HFF-Myc (cell line): ENCODE results near the gene PRUNE1.

ENCODE experiments used
- DNase-seq: peaks from one replicate; pipeline ENCODE4 v3.0.0-alpha.2; 2011; ENCODE audit warnings: low read depth; ENCODE audit errors: extremely low read depth
- H3K4me3 ChIP-seq: replicated peaks from 2 replicates; pipeline ENCODE4 v1.5.1; 2011; ENCODE audit warnings: low read depth, mild to moderate bottlenecking, control low read depth, low read length
- TF ChIP-seq, protein P1 (sequence below): IDR thresholded peaks from 2 replicates; pipeline ENCODE4 v1.5.1; 2012; ENCODE audit warnings: mild to moderate bottlenecking, low read depth, low read length, control low read depth; ENCODE audit errors: missing control alignments

The PRUNE1 gene

DNA sequence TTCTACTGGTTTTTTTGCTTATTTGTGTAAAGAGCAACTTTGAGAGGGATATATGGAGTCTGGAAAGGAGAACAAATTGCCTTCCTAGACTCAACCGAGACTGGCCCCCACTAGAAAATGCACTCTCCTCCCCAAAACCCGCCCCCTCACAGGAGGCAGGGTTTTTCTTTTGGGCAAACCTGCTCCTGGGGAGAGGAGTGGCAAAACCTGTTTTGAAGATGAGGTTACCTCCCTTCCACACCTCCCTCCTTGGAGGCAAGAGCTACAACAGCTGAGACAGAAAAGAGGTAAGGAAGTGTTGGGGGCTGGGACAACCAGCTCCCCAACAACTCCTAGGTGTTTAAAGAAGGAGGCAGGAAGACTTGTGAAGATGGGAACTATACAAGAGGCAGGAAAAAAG is 28.1 kb downstream of the PRUNE1 start, which contains the start of gene BNIPL:
Gene BNIPL (plus strand): TSS at position 231 of the 400 bp plus-strand sequence. CDS start 140 bp downstream, at position 371.
- TF ChIP-seq, protein P1, sequence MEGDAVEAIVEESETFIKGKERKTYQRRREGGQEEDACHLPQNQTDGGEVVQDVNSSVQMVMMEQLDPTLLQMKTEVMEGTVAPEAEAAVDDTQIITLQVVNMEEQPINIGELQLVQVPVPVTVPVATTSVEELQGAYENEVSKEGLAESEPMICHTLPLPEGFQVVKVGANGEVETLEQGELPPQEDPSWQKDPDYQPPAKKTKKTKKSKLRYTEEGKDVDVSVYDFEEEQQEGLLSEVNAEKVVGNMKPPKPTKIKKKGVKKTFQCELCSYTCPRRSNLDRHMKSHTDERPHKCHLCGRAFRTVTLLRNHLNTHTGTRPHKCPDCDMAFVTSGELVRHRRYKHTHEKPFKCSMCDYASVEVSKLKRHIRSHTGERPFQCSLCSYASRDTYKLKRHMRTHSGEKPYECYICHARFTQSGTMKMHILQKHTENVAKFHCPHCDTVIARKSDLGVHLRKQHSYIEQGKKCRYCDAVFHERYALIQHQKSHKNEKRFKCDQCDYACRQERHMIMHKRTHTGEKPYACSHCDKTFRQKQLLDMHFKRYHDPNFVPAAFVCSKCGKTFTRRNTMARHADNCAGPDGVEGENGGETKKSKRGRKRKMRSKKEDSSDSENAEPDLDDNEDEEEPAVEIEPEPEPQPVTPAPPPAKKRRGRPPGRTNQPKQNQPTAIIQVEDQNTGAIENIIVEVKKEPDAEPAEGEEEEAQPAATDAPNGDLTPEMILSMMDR = no peak
- DNase-seq = no peak
- no peak within 1 kb of the TSS for H3K4me3 ChIP-seq

DNA sequence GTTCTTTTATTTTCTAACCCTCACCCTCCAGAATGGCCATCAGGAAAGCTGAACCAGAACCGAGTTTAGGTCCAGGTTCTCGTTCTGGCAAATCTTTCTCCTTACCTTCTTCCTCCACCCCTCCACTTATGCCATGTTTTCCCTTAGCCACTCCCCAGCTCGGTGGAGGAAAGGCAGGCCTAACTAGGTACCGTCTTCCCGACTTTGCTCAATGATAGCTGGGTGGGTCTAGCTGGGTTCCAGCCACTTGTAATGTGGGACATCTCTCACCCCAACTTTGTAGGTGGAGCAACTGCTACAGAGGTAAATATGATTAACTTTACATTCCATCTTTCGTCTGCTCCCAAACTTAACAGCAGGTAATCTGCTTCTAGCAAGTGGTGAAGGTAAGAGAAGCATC is 28.8 kb downstream of the PRUNE1 start:
- H3K4me3 ChIP-seq = no peak overlapping the region
- no peak for DNase-seq
- TF ChIP-seq, protein P1 = no peak

DNA sequence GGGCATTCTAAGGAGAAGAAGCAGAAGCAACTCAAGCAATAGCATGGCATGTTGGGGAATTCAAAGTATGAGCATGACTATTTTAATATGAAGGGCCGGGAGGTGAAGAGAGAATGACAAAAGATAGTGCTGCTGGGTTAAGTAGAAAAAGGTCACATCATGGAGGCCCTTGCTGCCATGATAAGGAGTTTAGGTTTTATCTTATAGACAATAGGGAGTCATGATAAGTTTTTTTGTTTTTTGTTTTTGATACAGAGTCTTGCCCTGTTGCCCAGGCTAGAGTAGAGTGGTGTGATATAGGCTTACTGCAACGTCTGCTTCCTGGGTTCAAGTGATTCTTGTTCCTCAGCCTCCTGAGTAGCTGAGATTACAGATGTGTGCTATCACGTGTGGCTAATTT is 31.3 kb downstream of the PRUNE1 start:
- H3K4me3 ChIP-seq = no peak overlapping the region
- DNase-seq = no peak
- TF ChIP-seq, protein P1 = no peak

DNA sequence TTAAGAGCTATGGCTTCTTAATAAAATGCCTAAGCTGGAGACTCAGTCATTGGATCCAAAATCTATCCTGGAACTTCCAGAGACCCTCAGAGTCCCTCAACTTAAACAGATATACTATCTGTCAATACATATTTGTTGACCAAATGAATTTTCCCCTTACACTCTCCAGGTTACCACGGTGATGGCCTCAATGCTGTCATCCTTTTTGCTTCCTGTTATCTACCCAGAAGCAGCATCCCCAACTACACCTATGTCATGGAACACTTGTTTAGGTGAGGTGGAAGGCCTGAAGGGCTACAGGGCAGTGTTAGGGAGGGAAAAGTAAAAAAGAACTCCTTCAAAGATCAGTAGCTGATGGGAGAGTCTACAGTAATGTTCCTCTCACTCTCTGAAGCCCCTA is 34.9 kb downstream of the PRUNE1 start:
- DNase-seq = no peak
- H3K4me3 ChIP-seq = no peak overlapping the region
- TF ChIP-seq, protein P1 = no peak

DNA sequence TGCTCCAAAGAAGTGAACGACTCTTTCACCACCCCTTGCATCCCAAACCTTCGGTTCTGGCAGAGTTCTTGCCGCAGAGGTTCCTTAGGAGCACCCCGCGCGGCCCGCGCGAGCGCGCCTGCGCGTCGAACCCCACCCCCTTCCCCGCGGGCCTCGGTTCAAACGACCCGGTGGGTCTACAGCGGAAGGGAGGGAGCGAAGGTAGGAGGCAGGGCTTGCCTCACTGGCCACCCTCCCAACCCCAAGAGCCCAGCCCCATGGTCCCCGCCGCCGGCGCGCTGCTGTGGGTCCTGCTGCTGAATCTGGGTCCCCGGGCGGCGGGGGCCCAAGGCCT is 39.3 kb downstream of the PRUNE1 start, which contains the start of gene C1orf56:
Gene C1orf56 (plus strand): TSS at position 161 of the 334 bp plus-strand sequence. CDS start 97 bp downstream, at position 258.
- no peak for DNase-seq
- peak within 1 kb of the TSS; percentile 60 for H3K4me3 ChIP-seq
- TF ChIP-seq, protein P1 = no peak

DNA sequence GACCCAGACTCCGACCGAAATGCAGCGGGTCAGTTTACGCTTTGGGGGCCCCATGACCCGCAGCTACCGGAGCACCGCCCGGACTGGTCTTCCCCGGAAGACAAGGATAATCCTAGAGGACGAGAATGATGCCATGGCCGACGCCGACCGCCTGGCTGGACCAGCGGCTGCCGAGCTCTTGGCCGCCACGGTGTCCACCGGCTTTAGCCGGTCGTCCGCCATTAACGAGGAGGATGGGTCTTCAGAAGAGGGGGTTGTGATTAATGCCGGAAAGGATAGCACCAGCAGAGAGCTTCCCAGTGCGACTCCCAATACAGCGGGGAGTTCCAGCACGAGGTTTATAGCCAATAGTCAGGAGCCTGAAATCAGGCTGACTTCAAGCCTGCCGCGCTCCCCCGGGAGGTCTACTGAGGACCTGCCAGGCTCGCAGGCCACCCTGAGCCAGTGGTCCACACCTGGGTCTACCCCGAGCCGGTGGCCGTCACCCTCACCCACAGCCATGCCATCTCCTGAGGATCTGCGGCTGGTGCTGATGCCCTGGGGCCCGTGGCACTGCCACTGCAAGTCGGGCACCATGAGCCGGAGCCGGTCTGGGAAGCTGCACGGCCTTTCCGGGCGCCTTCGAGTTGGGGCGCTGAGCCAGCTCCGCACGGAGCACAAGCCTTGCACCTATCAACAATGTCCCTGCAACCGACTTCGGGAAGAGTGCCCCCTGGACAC is 39.8 kb downstream of the PRUNE1 start:
- DNase-seq = peak; percentile 41
- TF ChIP-seq, protein P1 = peak; percentile 54
- peak overlapping the region; percentile 60 for H3K4me3 ChIP-seq
